Heart left ventricle (tissue), 16 donors: ENCODE measurements around the gene ZNF184. TPM values are rescaled to one million over a fixed set of nuclear protein-coding genes. Genes with fewer than 3 reads are reported as not detected.

Source experiments
- ATAC-seq, 4 donors: fragments of 200-7000 bp; cut with Tn5 transposase; one replicate each; pipeline ENCODE4 v1.9.1; 2020 to 2022; ENCODE audit warnings: moderate library complexity in 4 of 4, mild to moderate bottlenecking in 3 of 4, moderate number of reproducible peaks in 1 of 4
- DNase-seq, 5 donors: peaks; one replicate each; pipeline ENCODE4 v3.0.0-alpha.2; 2020
- H3K27ac ChIP-seq, 12 donors: fragments of 200-600 bp; sonication (generic) in 4 of 12; one replicate each; pipeline versions ENCODE4 v1.5.0 to v1.8.0; 2016 to 2022; ENCODE audit warnings: mild to moderate bottlenecking in 2 of 12
- H3K27me3 ChIP-seq, 9 donors: fragments of 200-600 bp; sonication (generic) in 2 of 9; one replicate each; pipeline versions ENCODE4 v1.5.1 to v1.8.0; 2016 to 2022; ENCODE audit warnings: mild to moderate bottlenecking in 3 of 9
- H3K36me3 ChIP-seq, 9 donors: fragments of 200-600 bp; sonication (generic) in 2 of 9; one replicate each; pipeline versions ENCODE4 v1.5.0 to v1.8.0; 2018 to 2022; ENCODE audit warnings: mild to moderate bottlenecking in 2 of 9
- H3K4me1 ChIP-seq, 12 donors: fragments of 200-600 bp; sonication (generic) in 4 of 12; one replicate each; pipeline versions ENCODE4 v1.5.0 to v1.8.0; 2016 to 2022; ENCODE audit warnings: mild to moderate bottlenecking in 3 of 12
- H3K4me3 ChIP-seq, 12 donors: fragments of 200-600 bp; sonication (generic) in 4 of 12; one replicate each; pipeline versions ENCODE4 v1.5.0 to v1.8.0; 2017 to 2022; ENCODE audit warnings: mild to moderate bottlenecking in 9 of 12, moderate library complexity in 4 of 12
- H3K9me3 ChIP-seq, 12 donors: fragments of 200-600 bp; sonication (generic) in 4 of 12; one replicate each; pipeline versions ENCODE4 v1.5.0 to v1.8.0; 2016 to 2022; ENCODE audit warnings: mild to moderate bottlenecking in 1 of 12
- POLR2A ChIP-seq, 2 donors: fragments of 450-650 bp; IDR thresholded peaks; one replicate each; pipeline ENCODE4 v1.6.1; 2017; ENCODE audit warnings: antibody characterized with exemption in 2 of 2, mild to moderate bottlenecking in 2 of 2, moderate library complexity in 2 of 2
- WGBS, 4 donors: extraction: QIAGEN DNeasy Blood & Tissue Kit in 2 of 4; methylation state at CpG; one replicate each; pipeline versions ENCODE4 v1.1.5 to v1.1.7; 2013 to 2018; 5-methylcytosine and 5-hydroxymethylcytosine counted together
- intact Hi-C, 10 donors: fragments of 100-400 bp; cut with DNase I; formaldehyde crosslinking; loops; one replicate each; pipeline versions ENCODE4 v1.11.1 to v1.14.2; 2022
- polyA plus RNA-seq, 2 donors: library from polyadenylated mRNA; stranded (reverse); fragments of 200-250 nt; gene quantifications; one replicate each; pipeline ENCODE4 v1.2.3, GENCODE V29; 2013
- total RNA-seq, 9 donors: library from RNA; depleted of rRNA in 2 of 9; stranded (reverse); fragments of >200 nt in 2 of 9; fragmentation: NEBNext Ultra II Directional in 3 of 9; extraction: Animal tissue kit (Norgen Biotek cat#: 25700) in 3 of 9; gene quantifications; one replicate each; pipeline versions ENCODE4 v1.1.0 to v1.2.4, GENCODE V29; 2016 to 2023
- TF ChIP-seq, protein P1 (sequence below), 12 donors: fragments of 200-600 bp; sonication (generic) in 4 of 12; IDR thresholded peaks; one replicate each; pipeline versions ENCODE4 v1.5.0 to v1.8.0; 2018 to 2022; ENCODE audit warnings: antibody characterized with exemption in 12 of 12, mild to moderate bottlenecking in 5 of 12
- donor health status: ischemic (EF 13 %, LVEDD 7.1; RV severe dilation, severe dysfunction).
- donor health status: healthy with polysubstance abuse.
- donor health status: DM: no; HTN: yes; CAD: no.
- donor health status: DM: no; HTN: no; CAD: no.
- donor health status: ischemic (EF 25% LVEDD 6.9; RV normal size, moderate dysfunction).
- donor health status: ischemic (EF 25% LVEDD 5.7; RV mildly dilated, moderate dysfunction).
- donor health status: healthy.
- donor health status: DM: yes; HTN: yes; CAD: no.
- donor health status: ischemic (EF 35%, LVEDD 5.7; RV mildly dilated, moderate dysfunction).
- donor health status: nonischemic (EF 11% LVEDD 7.7; RV severe dilation, severe dysfunction).
- donor health status: DM: yes; HTN: yes; CAD: no.
- donor health status: PGD.
- donor health status: ischemic (EF 29% LVEDD 5.4; RV normal size, mild dysfunction).
- donor health status: nonischemic (EF 23%, LVEDD 6.1; RV moderate dilation, normal function).

The ZNF184 gene
- total and polyA plus RNA-seq, 11 donors: 0.99 to 6.5 (median 3.7) TPM

- H3K27me3 ChIP-seq: no peaks in the 10 kb centered on the region
- H3K36me3 ChIP-seq: peaks cover 0 to 57% (median 46%) of the 10 kb centered on the region in 9 donors
- intact Hi-C loops: loop anchor here in 6 of 10 donors (5.0 to 10.0 kb wide), 9 partner anchors 83 to 1445 kb away; partner anchors contain the start of gene ZNF391 (in 1 of the 6)
- no peak overlapping the region for H3K4me3 ChIP-seq
- no peak for ATAC-seq
- TF ChIP-seq, protein P1, sequence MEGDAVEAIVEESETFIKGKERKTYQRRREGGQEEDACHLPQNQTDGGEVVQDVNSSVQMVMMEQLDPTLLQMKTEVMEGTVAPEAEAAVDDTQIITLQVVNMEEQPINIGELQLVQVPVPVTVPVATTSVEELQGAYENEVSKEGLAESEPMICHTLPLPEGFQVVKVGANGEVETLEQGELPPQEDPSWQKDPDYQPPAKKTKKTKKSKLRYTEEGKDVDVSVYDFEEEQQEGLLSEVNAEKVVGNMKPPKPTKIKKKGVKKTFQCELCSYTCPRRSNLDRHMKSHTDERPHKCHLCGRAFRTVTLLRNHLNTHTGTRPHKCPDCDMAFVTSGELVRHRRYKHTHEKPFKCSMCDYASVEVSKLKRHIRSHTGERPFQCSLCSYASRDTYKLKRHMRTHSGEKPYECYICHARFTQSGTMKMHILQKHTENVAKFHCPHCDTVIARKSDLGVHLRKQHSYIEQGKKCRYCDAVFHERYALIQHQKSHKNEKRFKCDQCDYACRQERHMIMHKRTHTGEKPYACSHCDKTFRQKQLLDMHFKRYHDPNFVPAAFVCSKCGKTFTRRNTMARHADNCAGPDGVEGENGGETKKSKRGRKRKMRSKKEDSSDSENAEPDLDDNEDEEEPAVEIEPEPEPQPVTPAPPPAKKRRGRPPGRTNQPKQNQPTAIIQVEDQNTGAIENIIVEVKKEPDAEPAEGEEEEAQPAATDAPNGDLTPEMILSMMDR (IDR thresholded peaks at IDR 0.05): no peak
- no peak for TF ChIP-seq POLR2A (IDR thresholded peaks at IDR 0.05)
- WGBS, 4 donors: 93 to 99% (median 95%) methylated on average over 2 of the region's 2 CpGs
- no peak for DNase-seq
- H3K27ac ChIP-seq: no peak overlapping the region
- no peaks in the 10 kb centered on the region for H3K9me3 ChIP-seq
- H3K4me1 ChIP-seq: peaks cover 0 to 31% (median 17%) of the 10 kb centered on the region in 12 donors
Measured at GRCh38 chr6:27470023-27470422, 2.9 kb downstream of the ZNF184 start.

DNA sequence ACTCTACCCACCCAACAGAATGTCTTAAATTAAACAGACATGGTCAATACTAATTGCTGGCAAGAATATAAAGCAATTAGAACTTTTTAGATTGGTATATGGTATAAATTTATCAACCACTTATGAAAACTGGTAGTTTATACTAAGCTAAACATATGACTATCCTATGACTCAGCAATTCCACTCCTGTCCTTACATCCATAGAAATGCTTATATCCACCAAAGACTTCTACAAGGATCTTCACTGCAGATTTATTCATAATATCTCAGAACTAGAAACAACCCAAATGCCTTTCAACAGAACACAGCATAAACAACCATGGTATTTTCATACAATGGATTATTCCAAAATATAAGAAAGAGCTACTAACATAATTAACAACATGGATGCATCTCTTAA is 4.6 kb downstream of the ZNF184 start:
- H3K36me3 ChIP-seq: peaks cover 0 to 74% (median 47%) of the 10 kb centered on the region in 9 donors
- DNase-seq (no peak), ATAC-seq (no peak)
- peaks cover 0 to 2% (median 0%) of the 10 kb centered on the region in 12 donors for H3K9me3 ChIP-seq
- H3K4me3 ChIP-seq: no peak overlapping the region
- no peaks in the 10 kb centered on the region for H3K27me3 ChIP-seq
- intact Hi-C loops: no loop called here
- peaks cover 0 to 28% (median 14%) of the 10 kb centered on the region in 12 donors for H3K4me1 ChIP-seq
- no peak overlapping the region for H3K27ac ChIP-seq
- no peak for TF ChIP-seq POLR2A (IDR thresholded peaks at IDR 0.05)
- TF ChIP-seq, protein P1 (IDR thresholded peaks at IDR 0.05): no peak

GRCh38 chr6:27452496-27452897 is 20.4 kb downstream of the ZNF184 start:
- H3K4me3 ChIP-seq: no peak overlapping the region

GRCh38 chr6:27451660-27452390 is 21.1 kb downstream of the ZNF184 start:
- DNase-seq: no peak
- no peak overlapping the region for H3K27ac ChIP-seq
- WGBS, 4 donors: 96 to 99% (median 98%) methylated on average over 9 of the region's 9 CpGs
- H3K9me3 ChIP-seq: peaks cover 0 to 100% (median 73%) of the 10 kb centered on the region in 12 donors
- H3K4me3 ChIP-seq: no peak overlapping the region
- no peak for TF ChIP-seq POLR2A (IDR thresholded peaks at IDR 0.05)
- TF ChIP-seq, protein P1 (IDR thresholded peaks at IDR 0.05): no peak
- intact Hi-C loops: loop anchor here in 1 of 10 donors (10.0 kb wide), 1 partner anchor 57 kb away; no protein-coding TSS in a partner anchor
- H3K36me3 ChIP-seq: peaks cover 24 to 82% (median 52%) of the 10 kb centered on the region in 9 donors
- H3K4me1 ChIP-seq: no peaks in the 10 kb centered on the region
- no peaks in the 10 kb centered on the region for H3K27me3 ChIP-seq
- no peak for ATAC-seq

More at GRCh38 chr6:27452496-27452897, 20.4 kb downstream of the ZNF184 start:
- no peak for TF ChIP-seq POLR2A (IDR thresholded peaks at IDR 0.05)
- TF ChIP-seq, protein P1 (IDR thresholded peaks at IDR 0.05): no peak
- no peaks in the 10 kb centered on the region for H3K27me3 ChIP-seq
- ATAC-seq (no peak), DNase-seq (no peak)
- WGBS, 4 donors: 96 to 99% (median 98%) methylated on average over 3 of the region's 3 CpGs
- H3K9me3 ChIP-seq: peaks cover 0 to 100% (median 71%) of the 10 kb centered on the region in 12 donors
- intact Hi-C loops: loop anchor here in 1 of 10 donors (10.0 kb wide), 1 partner anchor 58 kb away; no protein-coding TSS in a partner anchor
- H3K4me1 ChIP-seq: no peaks in the 10 kb centered on the region
- peaks cover 24 to 89% (median 59%) of the 10 kb centered on the region in 9 donors for H3K36me3 ChIP-seq
- no peak overlapping the region for H3K27ac ChIP-seq
